Fibroblast of pulmonary artery (primary cell): ENCODE measurements around the gene SH3PXD2A.

Source experiments
- DNase-seq: peaks from one replicate; pipeline ENCODE4 v3.0.0-alpha.2; 2010; ENCODE audit warnings: low read depth
- H3K4me3 ChIP-seq: replicated peaks from 2 replicates; pipeline ENCODE4 v1.5.1; 2011; ENCODE audit warnings: low read depth, mild to moderate bottlenecking, control low read depth, low read length, moderate library complexity
- TF ChIP-seq, protein P1 (sequence below): IDR thresholded peaks from 2 replicates; pipeline ENCODE4 v1.5.1; 2011; ENCODE audit warnings: mild to moderate bottlenecking, control low read depth, low read length, inconsistent platforms; ENCODE audit errors: missing control alignments

Gene SH3PXD2A

DNA sequence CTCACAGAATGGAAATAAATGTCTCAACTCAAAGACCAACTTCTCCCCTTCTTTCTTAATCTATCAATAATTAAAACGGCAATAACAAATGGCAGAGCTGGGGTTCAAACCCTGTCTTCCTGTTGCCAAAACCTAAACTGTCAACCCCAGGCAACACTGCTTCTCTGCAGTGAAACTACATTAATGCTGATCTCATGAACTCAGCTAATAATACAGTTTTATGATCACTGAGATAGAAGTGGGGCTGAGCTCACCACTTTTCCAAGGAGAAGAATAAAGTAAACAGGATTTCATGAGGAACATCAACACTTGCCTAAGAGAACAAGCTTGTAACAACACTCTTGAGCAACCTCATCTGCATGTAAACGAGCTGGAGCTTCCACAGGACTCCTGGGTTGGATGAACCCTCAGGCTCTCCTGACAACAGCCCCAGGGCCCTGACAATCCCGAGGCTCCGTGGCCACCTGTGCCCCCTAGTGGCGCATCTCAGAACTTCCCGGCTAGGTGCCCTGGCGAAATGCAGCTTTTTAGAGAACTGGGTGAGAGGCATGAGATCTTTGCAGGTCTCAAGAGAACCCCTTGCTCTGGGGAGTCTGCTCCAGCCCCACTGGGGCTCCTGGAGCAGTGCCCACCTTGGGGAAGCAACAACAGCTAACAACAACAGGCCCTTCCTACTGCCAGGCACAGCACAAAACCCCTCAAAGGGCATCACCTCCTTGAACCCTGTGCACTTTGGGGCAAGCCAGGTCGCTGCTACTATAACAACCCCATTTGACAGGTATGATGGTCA lies 169.3 kb downstream of the SH3PXD2A start:
- DNase-seq, result peak; percentile 73
- TF ChIP-seq, protein P1, sequence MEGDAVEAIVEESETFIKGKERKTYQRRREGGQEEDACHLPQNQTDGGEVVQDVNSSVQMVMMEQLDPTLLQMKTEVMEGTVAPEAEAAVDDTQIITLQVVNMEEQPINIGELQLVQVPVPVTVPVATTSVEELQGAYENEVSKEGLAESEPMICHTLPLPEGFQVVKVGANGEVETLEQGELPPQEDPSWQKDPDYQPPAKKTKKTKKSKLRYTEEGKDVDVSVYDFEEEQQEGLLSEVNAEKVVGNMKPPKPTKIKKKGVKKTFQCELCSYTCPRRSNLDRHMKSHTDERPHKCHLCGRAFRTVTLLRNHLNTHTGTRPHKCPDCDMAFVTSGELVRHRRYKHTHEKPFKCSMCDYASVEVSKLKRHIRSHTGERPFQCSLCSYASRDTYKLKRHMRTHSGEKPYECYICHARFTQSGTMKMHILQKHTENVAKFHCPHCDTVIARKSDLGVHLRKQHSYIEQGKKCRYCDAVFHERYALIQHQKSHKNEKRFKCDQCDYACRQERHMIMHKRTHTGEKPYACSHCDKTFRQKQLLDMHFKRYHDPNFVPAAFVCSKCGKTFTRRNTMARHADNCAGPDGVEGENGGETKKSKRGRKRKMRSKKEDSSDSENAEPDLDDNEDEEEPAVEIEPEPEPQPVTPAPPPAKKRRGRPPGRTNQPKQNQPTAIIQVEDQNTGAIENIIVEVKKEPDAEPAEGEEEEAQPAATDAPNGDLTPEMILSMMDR, result peak; percentile 98
- no peak overlapping the region for H3K4me3 ChIP-seq

DNA sequence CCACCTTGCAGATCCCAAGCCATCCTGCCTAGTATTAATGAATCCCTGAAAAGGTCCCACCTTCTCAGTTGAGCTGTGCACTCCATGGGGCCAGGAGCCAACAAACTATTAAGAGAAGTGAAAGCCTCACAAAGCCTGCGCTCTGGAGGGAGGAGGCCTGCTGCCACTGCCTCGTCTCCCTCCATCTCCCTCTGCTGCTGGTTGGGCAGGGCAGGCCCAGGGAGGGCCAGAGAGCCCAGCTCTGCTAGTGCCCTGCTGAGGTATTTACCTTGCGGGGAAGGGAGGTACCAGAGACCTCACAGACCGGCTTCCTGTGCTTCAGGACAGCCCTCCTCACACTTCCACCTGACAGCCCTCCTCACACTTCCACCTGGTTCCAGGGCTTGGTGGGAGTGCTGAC lies 171.5 kb downstream of the SH3PXD2A start:
- H3K4me3 ChIP-seq, result no peak overlapping the region
- TF ChIP-seq, protein P1, result no peak
- DNase-seq, result no peak

DNA sequence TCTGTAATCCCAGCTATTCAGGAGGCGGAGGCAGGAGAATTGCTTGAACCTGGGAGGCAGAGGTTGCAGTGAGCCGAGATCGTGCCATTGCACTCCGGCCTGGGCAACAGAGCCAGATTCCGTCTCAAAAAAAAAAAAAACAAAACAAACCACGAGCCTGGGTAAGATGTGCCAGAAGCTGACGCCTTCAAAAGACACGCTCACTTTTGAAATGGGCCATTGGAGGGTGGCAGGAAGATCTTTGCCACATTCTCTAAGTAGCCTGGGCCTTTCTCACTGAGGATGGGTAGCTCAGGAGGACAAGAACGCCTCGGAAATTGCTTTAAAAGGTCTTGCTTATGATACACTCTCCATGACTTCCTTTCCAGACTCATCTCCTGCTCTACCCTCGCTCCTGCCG lies 172.7 kb downstream of the SH3PXD2A start:
- DNase-seq, result no peak
- no peak overlapping the region for H3K4me3 ChIP-seq
- TF ChIP-seq, protein P1, result no peak

- TF ChIP-seq, protein P1, result no peak
- H3K4me3 ChIP-seq, result no peak overlapping the region
Measured at GRCh38 chr10:103681617-103682399, 173.6 kb downstream of the SH3PXD2A start.

DNA sequence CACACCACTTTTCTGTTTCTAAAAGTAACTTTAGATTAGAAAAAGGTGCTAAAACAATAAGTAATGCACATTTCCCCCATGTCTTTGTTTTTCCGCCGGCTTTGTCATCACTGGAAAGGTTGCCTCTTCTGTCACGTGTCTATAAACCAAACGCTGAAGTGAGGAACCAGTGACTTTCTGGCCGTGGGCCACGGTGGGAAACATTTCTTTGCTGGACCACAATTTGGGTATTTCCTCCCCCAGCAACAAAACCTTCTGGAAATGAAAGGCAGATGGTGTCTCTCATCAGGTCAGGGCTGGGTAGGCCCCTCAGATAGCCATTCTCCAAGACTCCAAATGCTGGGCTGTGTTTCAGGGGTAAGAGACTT lies 174.5 kb downstream of the SH3PXD2A start:
- no peak for DNase-seq
- no peak overlapping the region for H3K4me3 ChIP-seq
- TF ChIP-seq, protein P1, result no peak

More at GRCh38 chr10:103681617-103682399, 173.6 kb downstream of the SH3PXD2A start:
- DNase-seq, result no peak

- peak; percentile 62 for DNase-seq
- no peak overlapping the region for H3K4me3 ChIP-seq
- TF ChIP-seq, protein P1, result no peak
Measured at GRCh38 chr10:103679096-103679790, 176.1 kb downstream of the SH3PXD2A start.
